GM19239 (cell line): ENCODE measurements around the gene NR5A2.
A peak's percentile ranks its signal among the peaks of the same experiment; 100 is the strongest.

Experiments
- DNase-seq: peaks from one replicate; pipeline ENCODE4 v3.0.0; 2011; ENCODE audit warnings: low spot score; ENCODE audit not compliant: insufficient read length
- FAIRE-seq: peaks from 2 replicates; lab custom pipeline; 2011; peaks lifted over from hg19 to GRCh38; lab: Jason Lieb, UNC

The NR5A2 gene

GRCh38 chr1:200053646-200054045 is 26.1 kb downstream of the NR5A2 start:
- DNase-seq: no peak
- no peak for FAIRE-seq

- FAIRE-seq: no peak
- DNase-seq: no peak
Observed at GRCh38 chr1:200058341-200058740, 30.8 kb downstream of the NR5A2 start.

DNA sequence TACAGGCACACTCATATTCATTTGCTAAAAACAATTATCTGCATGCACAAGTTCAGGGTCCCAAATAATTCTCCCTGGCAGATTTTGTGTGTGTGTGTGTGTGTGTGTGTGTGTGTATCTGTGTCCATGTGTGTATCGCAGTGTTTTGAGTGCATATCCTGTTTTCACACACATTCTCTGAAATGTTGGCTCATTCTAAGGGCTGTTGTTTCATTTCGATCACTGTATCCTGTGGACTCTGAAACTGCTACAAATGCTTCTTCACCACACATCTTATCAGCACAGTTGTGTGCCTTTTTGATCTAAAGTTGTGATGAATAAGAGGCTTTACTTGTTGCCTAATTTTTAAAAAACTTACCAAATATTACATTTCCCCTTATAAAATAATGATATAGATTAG is 34.6 kb downstream of the NR5A2 start:
- DNase-seq: no peak
- no peak for FAIRE-seq

- DNase-seq (peak; percentile 8), FAIRE-seq (peak; percentile 65)
Observed at GRCh38 chr1:200072636-200073285, 45.3 kb downstream of the NR5A2 start.

GRCh38 chr1:200073286-200073637 is 45.8 kb downstream of the NR5A2 start:
- DNase-seq (no peak), FAIRE-seq (no peak)

DNA sequence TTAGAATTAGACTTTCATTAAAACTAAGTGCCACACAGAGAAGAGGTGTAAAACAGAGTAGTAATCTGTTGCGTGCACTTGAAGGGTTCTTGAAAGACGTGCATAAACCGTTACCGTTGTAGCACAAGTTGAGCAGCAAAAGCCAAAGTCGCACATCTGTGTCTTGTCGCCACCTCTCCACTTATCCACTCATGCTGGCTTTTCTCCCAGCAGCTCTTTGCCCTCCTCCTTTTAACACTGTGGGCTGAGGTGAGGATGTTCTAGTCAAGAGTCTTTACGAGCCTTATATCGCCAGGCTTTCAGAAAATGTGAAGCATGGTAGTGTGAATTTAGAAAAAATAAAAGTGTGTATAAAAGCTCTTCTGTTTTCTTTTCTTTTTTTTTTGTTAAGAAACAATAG is 48.0 kb downstream of the NR5A2 start:
- no peak for FAIRE-seq

DNA sequence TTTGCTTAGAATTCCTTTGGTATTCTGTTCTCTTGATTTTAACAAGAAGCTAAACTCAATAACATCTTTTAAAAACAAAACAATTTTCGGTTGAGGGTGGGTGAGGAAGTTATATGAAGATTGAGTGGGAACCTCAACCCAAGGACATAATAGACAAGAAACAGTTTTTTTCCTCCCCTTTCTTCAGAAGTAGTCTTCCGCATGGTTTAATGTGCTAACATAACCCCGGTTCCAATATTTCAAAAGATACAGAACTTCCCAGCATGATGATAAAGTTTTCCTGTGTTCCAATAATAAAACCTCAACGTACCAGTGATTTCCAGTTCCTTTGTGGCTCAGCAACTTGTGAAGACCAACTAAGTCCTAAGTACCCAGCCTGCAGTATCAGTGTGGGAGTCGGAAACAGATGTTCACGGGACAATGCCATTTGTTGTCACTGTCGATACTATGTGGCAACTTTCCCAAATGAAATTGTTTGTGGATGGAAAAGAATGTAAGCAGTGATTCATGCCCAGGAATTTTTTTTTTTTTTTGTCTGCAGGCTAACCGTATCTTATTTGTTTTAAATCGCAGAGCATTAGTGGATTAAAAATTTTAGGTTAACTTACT is 48.5 kb downstream of the NR5A2 start:
- DNase-seq (no peak), FAIRE-seq (no peak)

More for the DNA sequence above, 48.0 kb downstream of the NR5A2 start:
- no peak for DNase-seq

GRCh38 chr1:200079232-200079940 is 51.9 kb downstream of the NR5A2 start:
- DNase-seq: no peak
- FAIRE-seq: no peak

DNA sequence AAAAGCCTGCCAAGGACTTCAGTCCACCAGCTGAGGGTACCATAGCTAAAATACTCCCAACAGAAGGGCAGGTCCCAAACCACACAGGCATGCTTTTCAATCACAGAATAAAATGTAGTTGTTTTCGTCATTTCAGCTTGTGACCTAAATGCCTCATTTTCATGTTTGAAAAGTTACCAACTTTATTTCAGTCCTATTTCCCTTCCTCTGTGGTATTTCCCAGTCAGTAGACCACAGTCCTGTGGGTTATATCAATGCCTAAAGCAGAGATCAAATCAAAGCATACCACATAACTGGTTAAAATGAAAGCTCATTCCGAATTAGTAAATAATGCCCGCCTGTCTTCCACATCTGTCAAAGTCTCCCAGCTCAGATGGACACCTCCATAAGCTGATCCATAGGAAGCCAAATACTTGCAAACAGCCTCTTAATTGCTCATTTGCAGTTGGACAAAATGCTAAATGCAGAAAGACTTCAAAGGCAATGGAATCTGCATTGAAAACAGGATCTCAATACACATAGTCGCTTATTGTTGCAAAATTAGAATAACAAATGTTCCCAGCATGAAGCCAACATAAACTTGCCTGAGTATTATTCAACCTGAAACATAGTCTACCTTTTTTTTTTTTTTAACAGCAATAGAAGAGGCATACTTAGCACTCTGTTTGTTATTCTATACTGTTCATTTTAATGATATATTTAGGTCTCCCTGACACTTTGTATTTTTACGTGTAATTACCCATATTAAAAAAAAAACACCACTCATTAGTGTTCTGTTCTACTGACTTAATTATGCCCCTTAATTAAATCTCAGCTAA is 53.9 kb downstream of the NR5A2 start:
- no peak for FAIRE-seq

GRCh38 chr1:200081969-200082245 is 54.4 kb downstream of the NR5A2 start:
- no peak for DNase-seq
- no peak for FAIRE-seq

More for the DNA sequence above, 53.9 kb downstream of the NR5A2 start:
- DNase-seq: no peak

- no peak for FAIRE-seq
- DNase-seq: no peak
Observed at GRCh38 chr1:200082329-200082728, 54.8 kb downstream of the NR5A2 start.

- DNase-seq (no peak), FAIRE-seq (no peak)
Observed at GRCh38 chr1:200090252-200091159, 63.0 kb downstream of the NR5A2 start.

DNA sequence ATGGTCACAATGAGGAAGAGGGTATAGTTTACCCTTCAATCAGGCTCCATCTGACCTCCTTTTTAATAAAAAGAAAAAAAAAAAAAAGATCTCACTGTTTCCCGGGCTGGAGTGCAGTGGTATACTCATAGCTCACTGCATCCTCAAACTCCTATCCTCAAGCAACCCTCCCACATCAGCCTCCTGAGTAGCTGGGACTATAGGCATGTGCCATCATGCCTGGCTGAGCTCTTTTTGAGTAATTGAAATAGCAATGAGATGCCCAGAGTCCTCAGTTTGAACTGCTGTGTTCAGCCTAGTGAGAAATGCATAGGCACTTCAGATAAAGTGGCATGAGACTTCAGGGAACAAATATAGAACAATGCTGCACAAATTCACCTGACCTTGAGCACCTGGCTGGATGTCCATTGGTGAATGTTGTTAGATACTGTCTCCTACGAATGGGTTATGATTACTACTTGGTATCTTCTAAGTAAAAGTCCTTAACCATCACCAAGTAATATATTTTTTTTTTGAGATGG is 67.6 kb downstream of the NR5A2 start:
- DNase-seq (no peak), FAIRE-seq (no peak)

DNA sequence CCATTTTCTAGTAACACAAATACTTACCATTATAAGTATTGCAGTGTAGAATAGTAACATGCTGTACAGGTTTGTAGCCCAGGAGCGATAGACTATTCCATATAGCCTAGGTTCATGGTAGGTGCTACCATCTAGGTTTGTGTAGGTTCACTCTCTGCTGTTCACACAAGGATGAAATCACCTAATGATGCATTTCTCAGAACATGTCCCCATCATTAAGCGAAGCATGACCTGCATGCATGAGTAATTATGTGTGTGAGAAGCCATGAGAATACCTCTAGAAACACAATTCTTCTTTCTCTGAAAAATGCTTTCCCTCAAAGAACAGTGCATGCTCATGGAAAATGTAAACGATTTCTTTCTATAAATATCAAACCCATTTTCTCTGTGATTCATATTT is 69.3 kb downstream of the NR5A2 start:
- DNase-seq (no peak), FAIRE-seq (no peak)

DNA sequence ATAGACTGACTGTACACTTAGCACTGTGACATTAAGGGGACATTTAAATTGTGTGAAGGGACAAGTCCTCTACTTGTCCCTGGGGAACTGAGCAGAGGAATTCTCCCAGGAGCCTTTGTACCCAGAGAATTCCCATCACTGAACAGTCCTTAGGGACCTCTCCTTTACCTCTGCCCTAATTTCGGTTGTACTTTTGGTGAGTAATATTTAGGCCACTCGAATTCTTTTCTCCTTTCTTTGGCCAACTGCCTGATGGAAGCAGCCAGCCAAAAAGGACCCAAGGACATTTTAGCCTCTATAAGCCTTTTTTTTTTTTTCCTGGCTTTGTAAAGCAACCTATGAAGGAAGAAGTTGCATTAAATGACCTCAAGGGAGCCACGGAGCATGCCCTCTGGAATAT is 71.5 kb downstream of the NR5A2 start:
- FAIRE-seq: no peak
- DNase-seq: no peak

DNA sequence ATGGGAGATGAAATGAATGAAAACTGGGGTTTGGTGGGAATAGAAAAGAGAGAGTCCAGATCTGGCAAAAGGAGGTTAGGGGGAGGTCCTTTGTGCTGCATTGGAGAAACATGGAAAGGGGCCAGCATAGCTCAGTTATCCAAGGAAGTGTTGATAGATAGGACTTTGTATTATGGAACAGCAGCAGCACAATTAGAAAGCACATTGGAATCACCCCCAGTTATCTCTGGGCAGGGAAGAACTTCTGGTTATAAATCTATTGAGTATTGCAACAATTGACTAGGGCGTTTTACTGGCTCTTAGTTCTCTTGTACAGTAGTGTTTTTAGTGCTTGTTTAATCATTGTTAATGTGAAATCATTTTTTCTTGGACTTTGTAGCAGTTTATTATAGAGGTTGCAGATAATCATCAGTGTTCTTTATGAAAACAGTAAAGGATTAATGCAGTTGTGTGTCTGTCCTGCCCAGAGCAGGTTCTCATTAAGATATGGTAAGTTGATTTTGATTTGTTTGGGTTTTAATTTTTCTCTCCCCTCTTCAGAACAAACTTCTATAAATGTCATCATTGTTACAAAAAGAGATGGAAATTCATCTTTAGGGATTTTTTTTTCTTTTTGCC is 76.6 kb downstream of the NR5A2 start:
- DNase-seq: no peak
- no peak for FAIRE-seq

- DNase-seq: no peak
- FAIRE-seq: no peak
Observed at GRCh38 chr1:200107004-200107470, 79.5 kb downstream of the NR5A2 start.

- FAIRE-seq (no peak), DNase-seq (no peak)
Observed at GRCh38 chr1:200108659-200109058, 81.1 kb downstream of the NR5A2 start.

DNA sequence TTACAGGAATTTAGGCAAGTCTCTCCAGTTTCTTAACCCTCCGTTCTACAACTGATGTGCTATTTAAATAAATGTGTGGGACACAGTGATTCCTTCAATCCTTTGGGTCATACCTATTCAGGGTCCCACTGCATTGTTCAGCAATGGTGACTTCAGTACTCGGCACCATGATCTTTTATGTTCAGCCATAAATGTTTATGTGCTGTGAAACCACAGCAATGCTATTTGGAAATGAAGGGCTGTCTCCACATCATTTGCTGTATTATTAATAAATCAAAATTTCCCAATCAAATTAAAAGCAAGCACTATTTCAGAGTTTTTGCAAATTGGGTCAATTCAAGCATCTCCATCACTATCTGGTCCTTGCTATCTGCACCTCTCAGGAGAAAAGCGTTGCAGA is 84.8 kb downstream of the NR5A2 start:
- DNase-seq (no peak), FAIRE-seq (no peak)
